H1 (cell line): ENCODE measurements around the gene BCL11A. TPM values are rescaled to one million over a fixed set of nuclear protein-coding genes. Genes with fewer than 3 reads are reported as not detected.
A peak's percentile ranks its signal among the peaks of the same experiment; 100 is the strongest.

Experiments used
- CTCF ChIA-PET: fragments of 300-600 bp; sonication (Branson Sonifier 250); formaldehyde crosslinking; loops from one replicate; lab custom pipeline; 2021; ENCODE audit not compliant: partially characterized antibody; lab: Charles Lee
- POLR2A ChIA-PET: fragments of 300-600 bp; sonication (Branson Sonifier 250); formaldehyde crosslinking; loops from one replicate; lab custom pipeline; 2021; ENCODE audit warnings: inconsistent platforms; ENCODE audit not compliant: partially characterized antibody; lab: Charles Lee
- DNase-seq, 2 experiments: peaks; one replicate each; pipeline versions ENCODE4 v3.0.0 to v3.0.0-alpha.2; 2010 to 2022; ENCODE audit warnings: low spot score in 2 of 2, low read depth in 1 of 2, mixed read lengths in 1 of 2
- FAIRE-seq: peaks from 2 replicates; lab custom pipeline; 2011; peaks lifted over from hg19 to GRCh38; lab: Jason Lieb, UNC
- H2AFZ ChIP-seq: 2 replicates; pipeline ENCODE4 v1.8.1; 2012; ENCODE audit warnings: low read length, inconsistent platforms
- H2AK5ac ChIP-seq: 2 replicates; pipeline ENCODE4 v1.6.1; 2013; ENCODE audit warnings: low read depth, low read length
- H2BK120ac ChIP-seq: replicated peaks from 2 replicates; pipeline ENCODE3; 2013; ENCODE audit warnings: low read depth, low read length, inconsistent platforms
- H2BK12ac ChIP-seq: 2 replicates; pipeline ENCODE4 v1.6.1; 2013; ENCODE audit warnings: low read depth, low read length
- H2BK15ac ChIP-seq: 2 replicates; pipeline ENCODE4 v1.6.1; 2013; ENCODE audit warnings: low read length
- H2BK20ac ChIP-seq: 2 replicates; pipeline ENCODE4 v1.6.1; 2013; ENCODE audit warnings: low read length
- H2BK5ac ChIP-seq: 2 replicates; pipeline ENCODE4 v1.6.1; 2013; ENCODE audit warnings: low read depth, low read length
- H3K14ac ChIP-seq: 2 replicates; pipeline ENCODE4 v1.6.1; 2013; ENCODE audit warnings: inconsistent platforms; ENCODE audit not compliant: insufficient read length
- H3K18ac ChIP-seq: 2 replicates; pipeline ENCODE4 v1.6.1; 2013; ENCODE audit warnings: low read length; ENCODE audit errors: extremely low read depth
- H3K23ac ChIP-seq: 2 replicates; pipeline ENCODE4 v1.6.1; 2013; ENCODE audit warnings: inconsistent platforms; ENCODE audit not compliant: insufficient read length
- H3K23me2 ChIP-seq: 2 replicates; pipeline ENCODE4 v1.6.1; 2013; ENCODE audit warnings: low read depth, low read length
- H3K27ac ChIP-seq: 2 replicates; pipeline ENCODE4 v1.6.1; 2011; ENCODE audit warnings: low read depth, low read length, inconsistent platforms
- H3K27me3 ChIP-seq, 4 experiments: replicated peaks in 1 of 4; 1 replicate in 1 of 4; 2 replicates in 3 of 4; pipeline versions ENCODE4 v1.6.1 to v1.8.1; 2011 to 2013; ENCODE audit warnings: low read length in 3 of 4, mild to moderate bottlenecking in 3 of 4, inconsistent platforms in 2 of 4, mixed read lengths in 2 of 4, moderate library complexity in 1 of 4; ENCODE audit not compliant: control insufficient read depth in 3 of 4, insufficient read depth in 3 of 4; ENCODE audit errors: extremely low read depth in 1 of 4
- H3K36me3 ChIP-seq, 4 experiments: 2 replicates each; pipeline versions ENCODE4 v1.6.1 to v1.8.1; 2011 to 2013; ENCODE audit warnings: mild to moderate bottlenecking in 4 of 4, low read length in 3 of 4, moderate library complexity in 2 of 4, control low read depth in 1 of 4, inconsistent platforms in 1 of 4; ENCODE audit not compliant: insufficient read depth in 4 of 4, control insufficient read depth in 2 of 4
- H3K4ac ChIP-seq: replicated peaks from 2 replicates; pipeline ENCODE3; 2013; ENCODE audit warnings: low read length, low read depth, mixed read lengths, inconsistent platforms; ENCODE audit not compliant: insufficient read length
- H3K4me1 ChIP-seq, 4 experiments: replicated peaks in 1 of 4; 1 replicate in 1 of 4; 2 replicates in 3 of 4; pipeline versions ENCODE4 v1.6.1 to v1.8.1; 2011 to 2013; ENCODE audit warnings: low read length in 3 of 4, inconsistent platforms in 2 of 4, mixed read lengths in 1 of 4; ENCODE audit not compliant: insufficient read depth in 4 of 4, control insufficient read depth in 3 of 4
- H3K4me2 ChIP-seq, 2 experiments: 2 replicates each; pipeline versions ENCODE4 v1.6.1 to v1.8.1; 2011 to 2013; ENCODE audit warnings: low read depth in 2 of 2, low read length in 2 of 2, control low read depth in 1 of 2, inconsistent platforms in 1 of 2, mild to moderate bottlenecking in 1 of 2; ENCODE audit not compliant: insufficient read depth in 1 of 2
- H3K4me3 ChIP-seq, 4 experiments: fragments of 200-600, 300-600 bp in 1 of 4; sonication (generic), shearing (Covaris generic), sonication (Bioruptor Twin) in 1 of 4; 2 replicates each; pipeline versions ENCODE4 v1.5.1 to v1.8.1; 2011 to 2016; ENCODE audit warnings: low read length in 4 of 4, low read depth in 3 of 4, control low read depth in 2 of 4, inconsistent platforms in 2 of 4, mild to moderate bottlenecking in 2 of 4, mixed read lengths in 1 of 4, moderate library complexity in 1 of 4; ENCODE audit not compliant: insufficient read depth in 2 of 4; ENCODE audit errors: extremely low read depth in 1 of 4
- H3K56ac ChIP-seq: replicated peaks from 2 replicates; pipeline ENCODE3; 2013; ENCODE audit warnings: low read depth, mild to moderate bottlenecking, mixed read lengths, low read length, inconsistent platforms; ENCODE audit not compliant: insufficient read length
- H3K79me1 ChIP-seq: 2 replicates; pipeline ENCODE4 v1.6.1; 2013; ENCODE audit warnings: low read depth, low read length, control low read depth
- H3K79me2 ChIP-seq, 2 experiments: 2 replicates each; pipeline versions ENCODE4 v1.6.1 to v1.8.1; 2012 to 2013; ENCODE audit warnings: low read length in 2 of 2, mild to moderate bottlenecking in 2 of 2, inconsistent platforms in 1 of 2; ENCODE audit not compliant: insufficient read depth in 2 of 2, control insufficient read depth in 1 of 2
- H3K9ac ChIP-seq, 4 experiments: replicated peaks in 1 of 4; 1 replicate in 1 of 4; 2 replicates in 3 of 4; pipeline versions ENCODE4 v1.6.1 to v1.8.1; 2011 to 2013; ENCODE audit warnings: low read depth in 3 of 4, low read length in 3 of 4, control low read depth in 2 of 4, mild to moderate bottlenecking in 2 of 4, moderate library complexity in 2 of 4, inconsistent platforms in 1 of 4; ENCODE audit errors: extremely low read depth in 1 of 4
- H3K9me3 ChIP-seq, 2 experiments: 2 replicates each; pipeline versions ENCODE4 v1.6.1 to v1.8.1; 2012 to 2013; ENCODE audit warnings: mild to moderate bottlenecking in 2 of 2, moderate library complexity in 2 of 2, control low read depth in 1 of 2, inconsistent platforms in 1 of 2, low read depth in 1 of 2, low read length in 1 of 2, mixed read lengths in 1 of 2; ENCODE audit not compliant: insufficient read depth in 2 of 2
- H4K20me1 ChIP-seq, 2 experiments: replicated peaks in 1 of 2; 2 replicates each; pipeline versions ENCODE3 to v1.8.1; 2011 to 2013; ENCODE audit warnings: inconsistent platforms in 2 of 2, low read length in 2 of 2, mild to moderate bottlenecking in 1 of 2; ENCODE audit not compliant: insufficient read depth in 2 of 2, control insufficient read depth in 1 of 2
- H4K5ac ChIP-seq: 2 replicates; pipeline ENCODE4 v1.6.1; 2013; ENCODE audit warnings: low read length, low read depth, mixed read lengths, inconsistent platforms; ENCODE audit not compliant: insufficient read length
- H4K8ac ChIP-seq: 2 replicates; pipeline ENCODE4 v1.8.0; 2013; ENCODE audit warnings: mild to moderate bottlenecking, moderate library complexity, low read length, inconsistent platforms; ENCODE audit not compliant: insufficient read depth; ENCODE audit errors: extremely low read depth
- H4K91ac ChIP-seq: replicated peaks from 2 replicates; pipeline ENCODE3; 2013; ENCODE audit warnings: low read length, mixed read lengths, inconsistent platforms; ENCODE audit not compliant: insufficient read length
- CTCF ChIP-seq, 3 experiments: IDR thresholded peaks; 1 replicate in 2 of 3; 2 replicates in 1 of 3; pipeline versions ENCODE4 v1.5.1 to v1.6.1; 2011; ENCODE audit warnings: low read length in 3 of 3, mild to moderate bottlenecking in 3 of 3, inconsistent platforms in 2 of 3, low read depth in 1 of 3, moderate library complexity in 1 of 3; ENCODE audit not compliant: insufficient read depth in 1 of 3; ENCODE audit errors: control extremely low read depth in 1 of 3
- EGR1 ChIP-seq: IDR thresholded peaks from 2 replicates; pipeline ENCODE4 v1.6.1; 2011; ENCODE audit warnings: low read depth, low read length, borderline replicate concordance
- NANOG ChIP-seq: IDR thresholded peaks from 2 replicates; pipeline ENCODE4 v1.6.1; 2011; ENCODE audit warnings: low read length, low read depth, mild to moderate bottlenecking, inconsistent platforms; ENCODE audit not compliant: insufficient read depth, poor library complexity, severe bottlenecking
- RFX5 ChIP-seq: IDR thresholded peaks from 2 replicates; pipeline ENCODE4 v1.6.1; 2011; ENCODE audit warnings: low read depth, low read length, improper control_type of control experiment, borderline replicate concordance
- RNF2 ChIP-seq: fragments of 200-900, 300-1000 bp; sonication (generic); IDR thresholded peaks from 2 replicates; pipeline ENCODE4 v1.7.1; 2016; ENCODE audit warnings: borderline replicate concordance, low read depth, mild to moderate bottlenecking, antibody characterized with exemption, low read length; ENCODE audit not compliant: poor library complexity, severe bottlenecking; ENCODE audit errors: missing control alignments
- RXRA ChIP-seq: IDR thresholded peaks from 2 replicates; pipeline ENCODE4 v1.6.1; 2011; ENCODE audit warnings: low read depth, mild to moderate bottlenecking, low read length, moderate library complexity; ENCODE audit not compliant: insufficient read depth
- YY1 ChIP-seq: IDR thresholded peaks from 2 replicates; pipeline ENCODE4 v1.6.1; 2011; ENCODE audit warnings: low read depth, mild to moderate bottlenecking, low read length
- WGBS, 2 experiments: shearing (Covaris generic) in 1 of 2; methylation state at CpG; one replicate each; pipeline versions ENCODE4 v1.1.6 to v1.1.7; 2013 to 2015; ENCODE audit warnings: low lambda C conversion rate in 2 of 2, mixed read lengths in 2 of 2, inconsistent platforms in 1 of 2, low coverage in 1 of 2, missing lambda C conversion rate in 1 of 2; ENCODE audit not compliant: insufficient replicate concordance in 2 of 2, insufficient coverage in 1 of 2, insufficient read length in 1 of 2; ENCODE audit errors: extremely low coverage in 1 of 2, missing lambda C conversion rate in 1 of 2; 5-methylcytosine and 5-hydroxymethylcytosine counted together
- polyA plus RNA-seq, 7 experiments: library from polyadenylated mRNA; depleted of rRNA in 3 of 7; stranded (reverse) in 5 of 7; unstranded in 2 of 7; fragments of >200 nt in 5 of 7; fragments of 200-250 nt in 2 of 7; gene quantifications; 1 replicate in 5 of 7; 2 replicates in 1 of 7; 4 replicates in 1 of 7; pipeline versions ENCODE4 v1.2.1 to v1.2.3, GENCODE V29; 2011 to 2013; ENCODE audit warnings: missing spikeins in 2 of 7, mixed read lengths in 2 of 7
- total RNA-seq: library from RNA; stranded (reverse); fragmentation: NEBNext Ultra II Directional; extraction: Animal tissue kit (Norgen Biotek cat#: 25700); gene quantifications from 2 replicates; pipeline ENCODE4 v1.2.1, GENCODE V29; 2021

The BCL11A gene
- total and polyA plus RNA-seq, 2 of the 8 experiments (the other 6 are each of a cell fraction or from before 2014, with no cell fraction given), result 11.9 to 59.3 TPM

- ChIA-PET CTCF (interaction anchor here (0.6 to 17.2 kb wide), 28 partner anchors 9 to 713 kb away, joined by 3 to 240 read pairs (median 3); no protein-coding TSS in a partner anchor), POLR2A (interaction anchor here (1.2 kb wide), 1 partner anchor 11 kb away, joined by 7 read pairs; no protein-coding TSS in a partner anchor)
- H3K23me2 ChIP-seq, result peaks cover 11% of the 10 kb centered on the region
- no peak overlapping the region for H2AFZ ChIP-seq
- 80% methylated on average over 5 of the region's 5 CpGs; no CpG with 5 or more reads in 1 of the 2 experiments for WGBS, 2 experiments
- H3K79me2 ChIP-seq, result no peaks in the 10 kb centered on the region; a peak in 1 of 4 replicates
- peaks cover 0 to 1% (median 0%) of the 10 kb centered on the region in 4 experiments; a peak in 1 of 7 replicates for H3K27me3 ChIP-seq
- no peak overlapping the region for H4K91ac ChIP-seq
- no peak overlapping the region for H3K18ac ChIP-seq
- FAIRE-seq, result no peak
- no peak overlapping the region for H4K5ac ChIP-seq
- H3K4ac ChIP-seq, result no peak overlapping the region
- no peak overlapping the region for H3K27ac ChIP-seq
- H3K4me3 ChIP-seq, result no peak overlapping the region
- H3K79me1 ChIP-seq, result no peaks in the 10 kb centered on the region
- no peak overlapping the region for H2BK5ac ChIP-seq
- H2BK12ac ChIP-seq, result no peak overlapping the region
- no peaks in the 10 kb centered on the region for H3K36me3 ChIP-seq
- H4K8ac ChIP-seq, result no peak overlapping the region
- H3K56ac ChIP-seq, result no peak overlapping the region
- H3K4me1 ChIP-seq, result peaks cover 2 to 7% (median 3%) of the 10 kb centered on the region in 4 experiments; a peak in 4 of 7 replicates
- H2AK5ac ChIP-seq, result no peak overlapping the region
- H2BK120ac ChIP-seq, result no peak overlapping the region
- H3K9ac ChIP-seq, result no peak overlapping the region
- H2BK20ac ChIP-seq, result no peak overlapping the region
- no peaks in the 10 kb centered on the region for H4K20me1 ChIP-seq
- no peak for DNase-seq
- no peak overlapping the region for H3K14ac ChIP-seq
- no peak overlapping the region for H3K23ac ChIP-seq
- 0 out of 2 replicates have a peak overlapping the region, but pooled peaks have one; percentile 12 for H2BK15ac ChIP-seq
- no peaks in the 10 kb centered on the region for H3K9me3 ChIP-seq
- H3K4me2 ChIP-seq, result no peak overlapping the region
- no peak for TF ChIP-seq RFX5
- TF ChIP-seq RXRA, result no peak
- no peak for TF ChIP-seq RNF2
- no peak for TF ChIP-seq NANOG
- TF ChIP-seq YY1, result peak; percentile 57; the same call in 1 of the 2 replicates
- TF ChIP-seq CTCF (IDR thresholded peaks at IDR 0.05; ENCODE audit: control extremely low read depth in 1 of 3, insufficient read depth in 1 of 3, low read depth in 1 of 3, low read length in 3 of 3), result peak in 2 of 3 experiments; percentile 50 to 57; a peak in 3 of 4 replicates
- TF ChIP-seq EGR1, result no peak
Measured at GRCh38 chr2:60560734-60561644, 7.5 kb upstream of the BCL11A start.
